Measurements from ENCODE around the gene CLDN34.

The CLDN34 gene

GRCh38 chrX:9927698-9928482 lies 39.3 kb upstream of the CLDN34 start:
- H3K4me3 ChIP-seq (ENCODE audit: low read depth, low read length): no peak overlapping the region
- no peak for TF ChIP-seq CTCF (IDR thresholded peaks at IDR 0.05; ENCODE audit: borderline replicate concordance, insufficient read depth, low read depth, low read length)

GRCh38 chrX:9935436-9935835 lies 31.7 kb upstream of the CLDN34 start:
- no peak overlapping the region for H3K4me3 ChIP-seq (ENCODE audit: low read depth, low read length)
- no peak for TF ChIP-seq CTCF (IDR thresholded peaks at IDR 0.05; ENCODE audit: borderline replicate concordance, insufficient read depth, low read depth, low read length)

GRCh38 chrX:9937761-9938160 lies 29.4 kb upstream of the CLDN34 start:
- H3K4me3 ChIP-seq (ENCODE audit: low read depth, low read length): no peak overlapping the region
- no peak for TF ChIP-seq CTCF (IDR thresholded peaks at IDR 0.05; ENCODE audit: borderline replicate concordance, insufficient read depth, low read depth, low read length)

GRCh38 chrX:9938516-9938915 lies 28.6 kb upstream of the CLDN34 start:
- TF ChIP-seq CTCF (IDR thresholded peaks at IDR 0.05; ENCODE audit: borderline replicate concordance, insufficient read depth, low read depth, low read length): no peak
- H3K4me3 ChIP-seq (ENCODE audit: low read depth, low read length): no peak overlapping the region

- TF ChIP-seq CTCF (IDR thresholded peaks at IDR 0.05; ENCODE audit: borderline replicate concordance, insufficient read depth, low read depth, low read length): no peak
- no peak overlapping the region for H3K4me3 ChIP-seq (ENCODE audit: low read depth, low read length)
Measured at GRCh38 chrX:9940421-9940820, 26.7 kb upstream of the CLDN34 start.

GRCh38 chrX:9942086-9942485 lies 25.1 kb upstream of the CLDN34 start:
- no peak for TF ChIP-seq CTCF (IDR thresholded peaks at IDR 0.05; ENCODE audit: borderline replicate concordance, insufficient read depth, low read depth, low read length)

GRCh38 chrX:9943420-9943819 lies 23.7 kb upstream of the CLDN34 start:
- no peak for TF ChIP-seq CTCF (IDR thresholded peaks at IDR 0.05; ENCODE audit: borderline replicate concordance, insufficient read depth, low read depth, low read length)
- H3K4me3 ChIP-seq (ENCODE audit: low read depth, low read length): no peak overlapping the region

More at GRCh38 chrX:9942086-9942485, 25.1 kb upstream of the CLDN34 start:
- H3K4me3 ChIP-seq (ENCODE audit: low read depth, low read length): no peak overlapping the region
